Upper lobe of left lung (tissue), 6 donors: ENCODE data around the gene HGD. TPM values are rescaled to one million over a fixed set of nuclear protein-coding genes. Genes with fewer than 3 reads are reported as not detected.
A peak's percentile ranks its signal among the peaks of the same experiment; 100 is the strongest.

ENCODE experiments used
- ATAC-seq, 2 donors: fragments of 200-7000 bp; cut with Tn5 transposase; one replicate each; pipeline ENCODE4 v1.9.1; 2022; ENCODE audit warnings: mild to moderate bottlenecking in 2 of 2, moderate library complexity in 2 of 2; ENCODE audit not compliant: low FRiP score in 2 of 2
- DNase-seq, 2 donors: peaks; one replicate each; pipeline ENCODE4 v3.0.0-alpha.2; 2019 to 2020
- H3K27ac ChIP-seq, 4 donors: fragments of 200-600 bp; sonication (generic); one replicate each; pipeline ENCODE4 v1.5.1; 2016 to 2019
- H3K27me3 ChIP-seq, 4 donors: fragments of 200-600 bp; sonication (generic); one replicate each; pipeline ENCODE4 v1.5.1; 2017 to 2019
- H3K36me3 ChIP-seq, 4 donors: fragments of 200-600 bp; sonication (generic); one replicate each; pipeline ENCODE4 v1.5.1; 2016 to 2019
- H3K4me1 ChIP-seq, 4 donors: fragments of 200-600 bp; sonication (generic); one replicate each; pipeline ENCODE4 v1.5.1; 2018 to 2019
- H3K4me3 ChIP-seq, 4 donors: fragments of 200-600 bp; sonication (generic); one replicate each; pipeline ENCODE4 v1.5.1; 2017 to 2019; ENCODE audit warnings: mild to moderate bottlenecking in 2 of 4, moderate library complexity in 1 of 4
- H3K9me3 ChIP-seq, 4 donors: fragments of 200-600 bp; sonication (generic); one replicate each; pipeline ENCODE4 v1.5.1; 2018 to 2019
- CTCF ChIP-seq, 6 experiments: fragments of 450-650 bp in 4 of 6; fragments of 200-600 bp in 2 of 6; sonication (generic) in 2 of 6; IDR thresholded peaks; one replicate each; pipeline ENCODE4 v1.5.1; 2016 to 2019; ENCODE audit warnings: antibody characterized with exemption in 6 of 6
- EP300 ChIP-seq, 4 donors: sonication (generic); formaldehyde crosslinking; IDR thresholded peaks; one replicate each; pipeline ENCODE4 v1.5.1; 2017; ENCODE audit warnings: antibody characterized with exemption in 4 of 4, control low read depth in 2 of 4
- POLR2A ChIP-seq, 4 donors: fragments of 450-650 bp; IDR thresholded peaks; one replicate each; pipeline ENCODE4 v1.5.1; 2016 to 2017; ENCODE audit warnings: antibody characterized with exemption in 4 of 4, mild to moderate bottlenecking in 2 of 4
- POLR2AphosphoS5 ChIP-seq, 2 donors: sonication (generic); formaldehyde crosslinking; IDR thresholded peaks; one replicate each; pipeline ENCODE4 v1.5.1; 2017; ENCODE audit warnings: antibody characterized with exemption in 2 of 2
- WGBS, 2 donors: methylation state at CpG; one replicate each; pipeline ENCODE4 v1.1.5; 2017 to 2018; 5-methylcytosine and 5-hydroxymethylcytosine counted together
- total RNA-seq, 6 donors: library from RNA; depleted of rRNA in 4 of 6; stranded (reverse); fragments of >200 nt in 4 of 6; gene quantifications; one replicate each; pipeline versions ENCODE4 v1.1.0 to v1.2.1, GENCODE V29; 2016 to 2021
- donor health status: DM: no; HTN: no; CAD: no; lungs with moderate emphysema.
- donor health status: DM: no; HTN: yes; CAD: no; lungs with severe emphysema.

HGD gene
- total RNA-seq, 6 donors from 2014 or later = 0.89 to 45.1 (median 2.6) TPM

- H3K4me3 ChIP-seq = no peak overlapping the region
- H3K9me3 ChIP-seq = no peaks in the 10 kb centered on the region
- peaks cover 12 to 53% (median 27%) of the 10 kb centered on the region in 4 donors for H3K36me3 ChIP-seq
- DNase-seq (no peak), ATAC-seq (no peak)
- no peak overlapping the region for H3K27ac ChIP-seq
- no peaks in the 10 kb centered on the region for H3K27me3 ChIP-seq
- 89 to 97% methylated on average over 2 of the region's 2 CpGs for WGBS, 2 donors
- TF ChIP-seq CTCF (IDR thresholded peaks at IDR 0.05) (no peak), POLR2A (IDR thresholded peaks at IDR 0.05) (no peak), POLR2AphosphoS5 (IDR thresholded peaks at IDR 0.05) (no peak), EP300 (IDR thresholded peaks at IDR 0.05) (no peak)
- peaks cover 21 to 23% (median 22%) of the 10 kb centered on the region in 4 donors for H3K4me1 ChIP-seq
Measured at GRCh38 chr3:120602682-120603081, 79.4 kb downstream of the HGD start.

GRCh38 chr3:120601554-120601953, 80.5 kb downstream of the HGD start:
- DNase-seq = no peak
- TF ChIP-seq EP300 (IDR thresholded peaks at IDR 0.05) (no peak), POLR2A (IDR thresholded peaks at IDR 0.05) (no peak), POLR2AphosphoS5 (IDR thresholded peaks at IDR 0.05) (no peak), CTCF (IDR thresholded peaks at IDR 0.05) (no peak)
- ATAC-seq = no peak
- Histone ChIP-seq H3K27ac (peak overlapping the region in 1 of 4 donors; percentile 35), H3K4me3 (no peak overlapping the region), H3K36me3 (peaks cover 12 to 53% (median 27%) of the 10 kb centered on the region in 4 donors), H3K27me3 (no peaks in the 10 kb centered on the region), H3K4me1 (peaks cover 29 to 30% (median 30%) of the 10 kb centered on the region in 4 donors), H3K9me3 (no peaks in the 10 kb centered on the region)
- WGBS, 2 donors = 64 to 71% methylated on average over 4 of the region's 4 CpGs

GRCh38 chr3:120599211-120599610, 82.8 kb downstream of the HGD start:
- Histone ChIP-seq H3K36me3 (peaks cover 12 to 53% (median 27%) of the 10 kb centered on the region in 4 donors), H3K4me3 (no peak overlapping the region), H3K9me3 (no peaks in the 10 kb centered on the region), H3K27ac (peak overlapping the region in 1 of 4 donors; percentile 40), H3K27me3 (no peaks in the 10 kb centered on the region), H3K4me1 (peaks cover 29 to 30% (median 30%) of the 10 kb centered on the region in 4 donors)
- no peak for DNase-seq
- WGBS, 2 donors = 79 to 84% methylated on average over 3 of the region's 3 CpGs
- ATAC-seq = no peak
- TF ChIP-seq POLR2A (IDR thresholded peaks at IDR 0.05) (no peak), POLR2AphosphoS5 (IDR thresholded peaks at IDR 0.05) (no peak), CTCF (IDR thresholded peaks at IDR 0.05) (no peak), EP300 (IDR thresholded peaks at IDR 0.05) (no peak)

DNA sequence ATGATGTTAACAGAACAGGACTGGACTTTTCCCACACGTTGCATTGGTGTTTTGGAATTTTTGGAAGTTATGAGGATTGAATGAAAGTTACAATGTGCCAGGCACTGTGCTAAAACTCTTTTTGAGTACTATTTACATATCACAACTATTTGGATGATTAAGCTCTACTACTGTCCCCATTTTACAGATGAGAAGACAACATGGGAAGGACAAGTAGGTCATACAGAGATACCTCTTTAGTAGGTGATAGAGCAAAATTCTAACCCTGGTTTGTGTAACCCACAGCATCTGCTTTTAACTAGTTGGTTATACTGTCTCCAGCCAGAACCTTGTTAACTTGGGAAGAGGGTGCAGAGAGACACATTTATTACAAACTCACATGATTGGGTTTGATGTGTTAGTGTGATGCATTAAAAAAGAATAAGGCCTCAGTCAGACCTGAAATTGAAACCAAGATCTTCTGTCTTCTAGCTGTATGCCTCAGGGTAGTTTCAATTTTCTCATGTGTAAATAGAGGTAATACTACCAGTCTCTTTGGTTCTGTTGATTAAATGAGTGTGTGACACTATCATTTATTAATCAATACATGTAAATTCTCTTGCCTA, 84.5 kb downstream of the HGD start:
- peaks cover 9 to 37% (median 21%) of the 10 kb centered on the region in 4 donors for H3K36me3 ChIP-seq
- TF ChIP-seq EP300 (IDR thresholded peaks at IDR 0.05) = no peak
- no peak for TF ChIP-seq POLR2AphosphoS5 (IDR thresholded peaks at IDR 0.05)
- TF ChIP-seq CTCF (IDR thresholded peaks at IDR 0.05) = no peak
- no peak for TF ChIP-seq POLR2A (IDR thresholded peaks at IDR 0.05)
- no peaks in the 10 kb centered on the region for H3K27me3 ChIP-seq
- H3K4me3 ChIP-seq = peak overlapping the region in 3 of 4 donors; percentile 71 to 90 (median 74)
- peaks cover 29 to 30% (median 30%) of the 10 kb centered on the region in 4 donors for H3K4me1 ChIP-seq
- no peak for DNase-seq
- 30 to 39% methylated on average over 1 of the region's 1 CpG for WGBS, 2 donors
- H3K9me3 ChIP-seq = no peaks in the 10 kb centered on the region
- ATAC-seq = no peak
- peak overlapping the region in 1 of 4 donors; percentile 95 for H3K27ac ChIP-seq

DNA sequence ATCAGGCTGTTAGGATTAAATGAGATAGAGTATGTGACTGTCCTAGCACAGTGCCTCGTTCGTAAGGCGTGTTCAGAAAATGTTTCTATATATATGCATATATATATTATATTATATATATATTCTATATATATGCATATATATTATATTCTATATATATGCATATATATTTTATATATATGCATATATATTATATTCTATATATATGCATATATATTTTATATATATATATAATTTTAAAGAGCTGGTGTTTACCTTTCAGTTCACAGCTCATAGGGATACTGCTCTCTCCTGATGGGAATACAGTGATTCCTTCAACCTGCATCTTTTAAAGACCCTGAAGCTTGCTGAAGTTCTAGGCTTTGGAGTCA, 85.2 kb downstream of the HGD start:
- 22 to 36% methylated on average over 3 of the region's 3 CpGs for WGBS, 2 donors
- peaks cover 29 to 30% (median 30%) of the 10 kb centered on the region in 4 donors for H3K4me1 ChIP-seq
- H3K27me3 ChIP-seq = no peaks in the 10 kb centered on the region
- H3K9me3 ChIP-seq = no peaks in the 10 kb centered on the region
- ATAC-seq = no peak
- peaks cover 4 to 30% (median 17%) of the 10 kb centered on the region in 4 donors for H3K36me3 ChIP-seq
- H3K4me3 ChIP-seq = peak overlapping the region; percentile 71 to 92 (median 82)
- TF ChIP-seq CTCF (IDR thresholded peaks at IDR 0.05) (no peak), POLR2A (IDR thresholded peaks at IDR 0.05) (no peak)
- peak overlapping the region; percentile 90 to 95 (median 92) for H3K27ac ChIP-seq
- no peak for DNase-seq
